GM23248 (cell line): Measurements from ENCODE around the gene ADAM15. TPM values are rescaled to one million over a fixed set of nuclear protein-coding genes. Genes with fewer than 3 reads are reported as not detected.

Source experiments
- DNase-seq: peaks from one replicate; pipeline ENCODE4 v3.0.0-alpha.2; 2015
- H2AFZ ChIP-seq: fragments of 200-600 bp; sonication (generic); 2 replicates; pipeline ENCODE4 v1.6.1; 2016; ENCODE audit warnings: antibody characterized with exemption
- H3F3A ChIP-seq: fragments of 200-600 bp; sonication (generic); 2 replicates; pipeline ENCODE4 v1.6.1; 2016; ENCODE audit warnings: mild to moderate bottlenecking, antibody characterized with exemption, mixed run types; ENCODE audit not compliant: insufficient read depth
- H3K27ac ChIP-seq: fragments of 200-600 bp; sonication (generic); 2 replicates; pipeline ENCODE4 v1.5.1; 2016; ENCODE audit warnings: mild to moderate bottlenecking
- H3K27me3 ChIP-seq: fragments of 200-600 bp; sonication (generic); replicated peaks from 2 replicates; pipeline ENCODE4 v1.6.1; 2016; ENCODE audit warnings: mild to moderate bottlenecking; ENCODE audit not compliant: insufficient read depth
- H3K36me3 ChIP-seq: fragments of 200-600 bp; sonication (generic); 2 replicates; pipeline ENCODE4 v1.6.1; 2016; ENCODE audit warnings: low read depth, mild to moderate bottlenecking
- H3K4me1 ChIP-seq: fragments of 200-600 bp; sonication (generic); 2 replicates; pipeline ENCODE4 v1.6.1; 2016; ENCODE audit warnings: mild to moderate bottlenecking; ENCODE audit not compliant: insufficient read depth
- H3K4me2 ChIP-seq: fragments of 200-600 bp; sonication (generic); one replicate; pipeline ENCODE4 v1.6.1; 2016; ENCODE audit warnings: mild to moderate bottlenecking; ENCODE audit not compliant: unreplicated experiment
- H3K4me3 ChIP-seq: fragments of 200-600 bp; sonication (generic); 2 replicates; pipeline ENCODE4 v1.5.1; 2016; ENCODE audit warnings: mild to moderate bottlenecking
- H3K79me2 ChIP-seq: fragments of 200-600 bp; sonication (generic); 2 replicates; pipeline ENCODE4 v1.6.1; 2016; ENCODE audit warnings: mild to moderate bottlenecking; ENCODE audit not compliant: insufficient read depth
- H3K9ac ChIP-seq: fragments of 200-600 bp; sonication (generic); 2 replicates; pipeline ENCODE4 v1.6.1; 2016; ENCODE audit warnings: mild to moderate bottlenecking
- H3K9me2 ChIP-seq: fragments of 200-600 bp; sonication (generic); 2 replicates; pipeline ENCODE4 v1.6.1; 2016; ENCODE audit warnings: mixed run types, mild to moderate bottlenecking, moderate library complexity; ENCODE audit not compliant: insufficient read depth
- H3K9me3 ChIP-seq: fragments of 200-600 bp; sonication (generic); one replicate; pipeline ENCODE4 v1.6.1; 2017; ENCODE audit warnings: low read depth
- H4K20me1 ChIP-seq: fragments of 200-600 bp; sonication (generic); 2 replicates; pipeline ENCODE4 v1.6.0; 2016; ENCODE audit not compliant: insufficient read depth
- EZH2 ChIP-seq: fragments of 200-600 bp; sonication (generic); IDR thresholded peaks from 2 replicates; pipeline ENCODE4 v1.6.1; 2018; ENCODE audit warnings: antibody characterized with exemption, mild to moderate bottlenecking; ENCODE audit not compliant: insufficient read depth, poor library complexity, severe bottlenecking
- EZH2phosphoT487 ChIP-seq: fragments of 200-600 bp; sonication (generic); IDR thresholded peaks from 2 replicates; pipeline ENCODE4 v1.6.1; 2018; ENCODE audit warnings: antibody characterized with exemption, moderate library complexity, mild to moderate bottlenecking, low read depth; ENCODE audit not compliant: insufficient read depth
- WGBS, 2 experiments: methylation state at CpG; one replicate each; pipeline ENCODE4 v1.1.6; 2015 to 2017; ENCODE audit warnings: low lambda C conversion rate in 2 of 2, low coverage in 1 of 2; ENCODE audit errors: missing lambda C conversion rate in 2 of 2; 5-methylcytosine and 5-hydroxymethylcytosine counted together
- in situ Hi-C: fragments of 300-500 bp; cut with MboI; formaldehyde crosslinking; loops from 2 replicates; pipeline ENCODE4 v1.15.0; 2020
- polyA plus RNA-seq: library from polyadenylated mRNA; unstranded; fragments of >200 nt; fragmentation: Nextera tagmentation; extraction: Ambion mirVana; gene quantifications from 2 replicates; pipeline ENCODE4 v1.2.1, GENCODE V29; 2016
- total RNA-seq: library from RNA; depleted of rRNA; stranded (reverse); fragments of >200 nt; shearing (Covaris generic); gene quantifications from 2 replicates; pipeline ENCODE4 v1.2.3, GENCODE V29; 2014

ADAM15 gene
- total and polyA plus RNA-seq, 2 experiments from 2014 or later: 73.0 to 85.6 TPM

DNA sequence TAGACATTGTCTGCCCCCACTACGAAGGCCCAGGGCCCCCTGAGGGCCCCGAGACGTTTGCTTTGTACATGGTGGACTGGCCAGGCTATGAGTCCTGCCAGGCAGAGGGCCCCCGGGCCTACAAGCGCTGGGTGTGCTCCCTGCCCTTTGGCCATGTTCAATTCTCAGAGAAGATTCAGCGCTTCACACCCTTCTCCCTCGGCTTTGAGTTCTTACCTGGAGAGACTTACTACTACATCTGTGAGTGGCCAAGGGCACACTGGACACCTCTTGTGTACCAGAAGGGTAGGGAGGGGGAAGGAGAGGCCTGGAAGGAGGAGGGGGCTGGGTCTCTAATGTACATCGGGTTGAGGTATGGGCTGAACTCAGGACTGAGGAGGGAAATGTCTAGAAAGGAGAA lies 15.7 kb downstream of the ADAM15 start:
- TF ChIP-seq EZH2 (no peak), EZH2phosphoT487 (no peak)
- no peaks in the 10 kb centered on the region for H3F3A ChIP-seq
- H3K27me3 ChIP-seq: no peaks in the 10 kb centered on the region
- peaks cover 7% of the 10 kb centered on the region; the same call in 1 of the 2 replicates for H3K4me1 ChIP-seq
- no peaks in the 10 kb centered on the region for H4K20me1 ChIP-seq
- peaks cover 3% of the 10 kb centered on the region; the same call in 1 of the 2 replicates for H3K79me2 ChIP-seq
- H2AFZ ChIP-seq: no peak overlapping the region
- no peak overlapping the region for H3K4me2 ChIP-seq
- H3K27ac ChIP-seq: no peak overlapping the region
- no peak overlapping the region for H3K9ac ChIP-seq
- WGBS, 2 experiments: 93 to 95% methylated on average over 8 of the region's 8 CpGs
- no peaks in the 10 kb centered on the region for H3K9me2 ChIP-seq
- in situ Hi-C loops: no loop called here
- no peaks in the 10 kb centered on the region for H3K36me3 ChIP-seq
- no peak overlapping the region for H3K4me3 ChIP-seq
- no peaks in the 10 kb centered on the region for H3K9me3 ChIP-seq
- no peak for DNase-seq

DNA sequence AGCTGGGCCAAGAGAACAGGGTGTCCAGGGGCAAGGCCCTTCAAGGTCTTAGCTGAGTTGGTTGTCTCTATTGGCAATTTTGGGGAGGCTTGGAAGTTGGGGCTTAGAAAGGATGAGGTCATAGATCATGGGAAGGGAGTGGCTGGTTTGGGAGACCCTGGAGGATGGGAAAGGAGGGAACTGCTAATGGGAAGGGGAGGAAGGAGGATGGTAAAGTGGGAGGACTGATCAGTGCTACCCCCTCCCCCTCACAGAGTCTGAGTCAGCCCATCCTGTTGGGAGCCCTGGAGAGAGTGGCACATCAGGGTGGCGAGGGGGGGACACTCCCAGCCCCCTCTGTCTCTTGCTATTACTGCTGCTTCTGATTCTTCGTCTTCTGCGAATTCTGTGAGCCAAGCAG lies 17.5 kb downstream of the ADAM15 start:
- no peaks in the 10 kb centered on the region for H3K9me2 ChIP-seq
- H2AFZ ChIP-seq: no peak overlapping the region
- 86 to 100% methylated on average over 3 of the region's 3 CpGs for whole genome bisulfite sequencing, 2 experiments
- H3K9ac ChIP-seq: no peak overlapping the region
- peaks cover 3% of the 10 kb centered on the region; the same call in 1 of the 2 replicates for H3K79me2 ChIP-seq
- no peaks in the 10 kb centered on the region for H3K36me3 ChIP-seq
- H4K20me1 ChIP-seq: no peaks in the 10 kb centered on the region
- no peak for TF ChIP-seq EZH2phosphoT487
- no peak for TF ChIP-seq EZH2
- no peaks in the 10 kb centered on the region for H3K9me3 ChIP-seq
- in situ Hi-C loops: no loop called here
- no peak for DNase-seq
- no peak overlapping the region for H3K4me2 ChIP-seq
- H3K4me1 ChIP-seq: 0 out of 2 replicates have a peak, but pooled peaks cover 4% of the 10 kb centered on the region
- H3F3A ChIP-seq: no peaks in the 10 kb centered on the region
- no peaks in the 10 kb centered on the region for H3K27me3 ChIP-seq
- H3K4me3 ChIP-seq: no peak overlapping the region
- H3K27ac ChIP-seq: no peak overlapping the region

DNA sequence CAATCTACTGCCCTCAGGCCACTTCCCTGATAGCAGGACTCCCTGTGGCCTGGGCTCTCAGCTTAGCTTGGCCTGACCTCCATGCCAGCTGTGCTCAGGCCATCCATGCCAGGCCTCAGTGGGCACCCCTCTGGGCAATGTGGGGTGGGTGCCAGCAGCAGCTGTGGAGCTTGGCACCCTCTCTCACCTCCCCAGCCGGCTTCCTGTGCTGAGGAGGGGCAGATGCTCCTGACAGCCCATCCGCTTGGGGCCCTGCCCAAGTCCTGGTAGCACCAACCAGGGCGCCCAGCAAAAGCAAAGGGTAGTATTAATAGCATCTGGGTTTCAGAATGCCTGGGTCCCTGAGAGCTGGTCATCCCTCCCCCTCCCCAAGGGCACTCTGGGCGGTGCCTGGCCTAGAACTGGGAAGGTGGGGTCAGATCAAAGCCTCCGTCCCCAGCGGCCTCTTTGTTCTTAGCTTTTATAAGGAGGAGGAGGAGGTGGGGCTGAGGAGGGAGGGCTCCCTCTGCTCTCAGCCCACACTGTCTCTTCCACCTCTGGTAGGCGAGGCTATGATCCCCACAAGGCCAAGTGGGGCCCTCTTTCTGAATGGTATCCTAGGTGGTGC lies 18.5 kb downstream of the ADAM15 start:
- no peak overlapping the region for H2AFZ ChIP-seq
- H3K4me1 ChIP-seq: 0 out of 2 replicates have a peak, but pooled peaks cover 4% of the 10 kb centered on the region
- no peaks in the 10 kb centered on the region for H3K9me2 ChIP-seq
- no peaks in the 10 kb centered on the region for H3K27me3 ChIP-seq
- in situ Hi-C loops: no loop called here
- H3K79me2 ChIP-seq: peaks cover 3% of the 10 kb centered on the region; the same call in 1 of the 2 replicates
- 87 to 88% methylated on average over 7 of the region's 7 CpGs for WGBS, 2 experiments
- no peaks in the 10 kb centered on the region for H3K36me3 ChIP-seq
- no peak overlapping the region for H3K4me3 ChIP-seq
- DNase-seq: no peak
- TF ChIP-seq EZH2phosphoT487 (no peak), EZH2 (no peak)
- H3F3A ChIP-seq: no peaks in the 10 kb centered on the region
- no peaks in the 10 kb centered on the region for H3K9me3 ChIP-seq
- no peak overlapping the region for H3K9ac ChIP-seq
- H3K4me2 ChIP-seq: no peak overlapping the region
- H4K20me1 ChIP-seq: no peaks in the 10 kb centered on the region
- H3K27ac ChIP-seq: no peak overlapping the region

DNA sequence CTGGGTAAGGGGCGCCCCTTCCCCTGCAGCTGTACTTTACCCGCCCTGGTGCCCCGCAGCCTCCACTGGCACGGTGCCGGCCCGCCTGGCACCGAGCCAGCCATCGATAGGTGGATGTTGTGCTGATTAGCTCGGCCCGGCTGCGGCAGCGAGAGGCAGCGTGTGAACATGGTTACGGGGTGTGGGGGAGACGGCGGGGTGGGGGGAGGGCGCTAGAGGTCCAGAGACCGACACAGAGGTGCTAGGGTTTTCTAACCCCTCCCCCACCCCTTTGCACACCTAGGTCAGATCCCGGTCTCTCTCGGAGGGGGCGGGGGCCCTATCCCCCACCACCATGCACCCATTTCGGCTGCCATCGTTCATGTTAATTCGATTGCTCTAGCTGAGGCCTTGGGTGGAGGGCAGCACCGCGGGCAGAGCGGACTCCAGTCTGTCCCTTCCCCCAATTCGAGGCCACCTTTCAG lies 19.1 kb downstream of the ADAM15 start:
- Histone ChIP-seq H2AFZ (peak overlapping the region; percentile 69), H3K9me2 (no peaks in the 10 kb centered on the region), H3K36me3 (no peaks in the 10 kb centered on the region), H3K9ac (peak overlapping the region; percentile 78), H3F3A (no peaks in the 10 kb centered on the region), H4K20me1 (no peaks in the 10 kb centered on the region), H3K27ac (no peak overlapping the region), H3K4me3 (peak overlapping the region; percentile 67), H3K9me3 (no peaks in the 10 kb centered on the region), H3K4me1 (0 out of 2 replicates have a peak, but pooled peaks cover 4% of the 10 kb centered on the region), H3K27me3 (no peaks in the 10 kb centered on the region), H3K4me2 (peak overlapping the region; percentile 80), H3K79me2 (0 out of 2 replicates have a peak, but pooled peaks cover under 1% of the 10 kb centered on the region)
- WGBS, 2 experiments: 31 to 34% methylated on average over 20 to 23 of the region's 28 CpGs
- no peak for DNase-seq
- TF ChIP-seq EZH2phosphoT487: no peak
- no peak for TF ChIP-seq EZH2
- in situ Hi-C loops: no loop called here
